ENCODE measurements around the gene DTNB.
"Not testable (repeated sequence)": the region's sequence is repeated elsewhere in the genome, so short reads cannot be mapped to it uniquely, and the experiment has no call there.

DTNB gene

GRCh38 chr2:25677877-25678276, 4.5 kb upstream of the DTNB start:
- no peak for DNase-seq

GRCh38 chr2:25674077-25674362, 643 bp upstream of the DTNB start:
- no peak for DNase-seq

DNA sequence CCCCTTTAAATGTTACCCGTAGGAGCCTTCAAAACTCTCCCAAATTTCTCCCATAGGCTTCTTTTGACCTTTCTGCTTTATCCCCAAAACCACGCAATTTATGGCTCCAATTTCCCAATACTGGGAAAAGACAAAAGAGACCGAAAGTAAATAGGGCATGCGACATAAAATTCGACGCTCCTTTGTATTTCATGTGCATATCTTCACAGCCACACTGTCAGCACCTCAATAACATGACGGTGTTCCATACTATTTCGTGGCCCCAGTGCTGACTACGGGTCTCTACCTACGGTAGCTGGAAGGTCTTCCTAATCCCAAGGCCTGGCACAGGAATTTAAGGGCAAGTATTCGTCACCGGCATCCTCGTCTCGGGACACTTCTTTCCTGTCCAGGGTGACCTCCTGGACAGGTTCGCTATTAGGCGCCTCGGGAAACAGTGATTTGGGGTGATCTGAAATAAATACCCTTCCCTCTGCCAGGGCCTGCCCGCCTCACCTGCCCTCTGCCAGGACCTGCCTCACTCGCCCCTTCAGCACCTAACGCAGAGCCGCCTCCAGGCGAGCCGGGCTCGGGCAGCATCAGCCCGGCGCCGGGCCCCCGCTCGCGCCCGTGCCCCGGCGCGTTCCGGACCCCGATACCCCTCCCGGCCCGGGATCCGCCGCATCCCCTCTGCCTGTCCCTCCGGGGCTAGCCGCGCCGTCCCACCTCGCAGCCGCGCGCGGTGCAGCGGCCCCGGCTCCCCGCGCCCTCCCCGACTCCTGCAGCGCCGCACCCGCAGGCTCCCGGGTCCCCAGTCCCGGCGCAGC, 680 bp downstream of the DTNB start:
- DNase-seq, result peak; percentile 48

DNA sequence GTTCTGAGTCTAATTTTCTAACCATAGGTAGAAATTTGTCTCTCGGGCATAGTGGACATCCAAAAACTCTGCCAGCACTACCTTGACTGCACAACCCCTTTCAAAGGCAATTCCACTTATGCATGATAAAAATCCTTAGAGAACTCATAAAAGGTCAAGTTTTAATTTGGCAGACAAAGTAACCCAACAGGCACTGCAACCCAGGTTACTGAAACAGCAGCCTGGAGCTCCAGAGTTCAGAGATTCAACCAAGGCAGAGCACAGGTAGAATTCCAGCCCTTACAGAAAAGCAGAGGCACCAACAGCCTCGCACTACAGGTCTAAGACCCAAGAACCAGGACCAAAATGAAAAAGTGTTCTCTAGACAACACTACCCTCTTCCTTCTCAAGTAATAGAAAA, 1.8 kb downstream of the DTNB start:
- DNase-seq, result no peak

DNA sequence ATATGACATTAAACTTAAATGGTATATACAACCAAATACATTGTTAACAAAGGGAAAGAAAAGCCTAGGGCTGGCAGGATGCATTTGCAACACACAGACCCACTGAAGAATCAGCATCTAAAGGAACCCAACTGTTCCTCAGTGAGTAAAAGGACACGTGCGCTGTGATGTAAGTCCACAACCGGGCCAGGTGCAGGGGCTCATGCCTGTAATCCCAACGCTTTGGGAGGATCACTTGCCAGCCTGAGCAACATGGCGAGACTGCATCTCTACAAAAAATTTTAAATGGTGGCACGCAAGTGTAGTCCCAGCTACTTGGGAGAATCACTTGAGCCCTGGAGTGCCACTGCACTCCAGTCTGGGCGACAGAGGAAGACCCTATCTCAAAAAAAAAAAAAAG, 3.9 kb downstream of the DTNB start:
- no peak for DNase-seq

DNA sequence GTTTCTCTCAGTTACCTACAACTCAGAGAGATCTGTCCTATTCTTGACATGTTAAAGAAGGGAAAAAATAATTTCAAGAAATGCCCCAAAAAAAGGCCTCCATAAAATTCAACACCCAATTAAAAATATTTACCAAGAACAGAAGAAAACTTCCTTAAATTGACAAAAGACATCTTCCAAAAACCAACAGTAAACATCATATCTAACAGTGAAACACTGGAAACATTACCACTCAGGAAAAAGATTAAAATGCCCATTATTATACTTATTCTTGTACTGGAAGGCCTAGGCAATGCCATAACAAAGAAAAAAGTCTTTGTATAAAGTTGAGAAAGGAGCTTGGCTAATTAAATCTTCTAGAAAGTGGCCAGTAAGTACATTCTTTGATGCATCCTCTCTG, 7.2 kb downstream of the DTNB start:
- no peak for DNase-seq

DNA sequence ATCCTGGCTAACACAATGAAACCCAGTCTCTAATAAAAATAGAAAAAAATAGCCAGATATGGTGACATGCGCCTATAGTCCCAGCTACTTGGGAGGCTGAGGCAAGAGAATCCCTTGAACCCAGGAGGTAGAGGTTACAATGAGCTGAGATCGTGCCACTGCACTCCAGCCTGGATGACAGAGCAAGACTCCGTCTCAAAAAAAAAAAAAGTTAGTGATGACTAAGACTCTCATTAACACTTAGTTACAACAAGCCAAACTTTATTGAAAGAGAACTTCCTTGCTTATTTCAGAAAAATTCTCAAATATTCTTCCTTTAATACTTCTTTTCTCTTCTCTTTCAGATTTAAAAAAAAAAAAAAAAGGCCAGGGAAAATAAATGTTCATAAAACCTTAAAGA, 7.9 kb downstream of the DTNB start:
- DNase-seq, result not testable (repeated sequence)

DNA sequence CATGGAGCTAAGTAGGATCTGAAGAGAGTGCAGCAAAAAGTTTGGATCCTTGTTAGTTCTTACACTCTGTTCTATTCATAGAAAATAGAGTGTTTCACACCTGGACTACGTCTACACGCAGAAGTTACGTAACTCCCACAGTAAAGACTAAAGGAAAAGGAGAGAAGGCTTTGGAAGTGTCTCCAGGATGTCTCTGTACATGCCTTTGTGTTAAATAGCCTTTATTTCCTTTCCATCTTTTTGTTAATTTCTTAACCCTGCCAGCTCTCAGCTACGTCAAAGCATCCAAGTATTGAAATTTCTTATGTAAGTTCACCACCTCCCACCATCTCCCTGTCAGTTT, 8.4 kb downstream of the DTNB start:
- no peak for DNase-seq

DNA sequence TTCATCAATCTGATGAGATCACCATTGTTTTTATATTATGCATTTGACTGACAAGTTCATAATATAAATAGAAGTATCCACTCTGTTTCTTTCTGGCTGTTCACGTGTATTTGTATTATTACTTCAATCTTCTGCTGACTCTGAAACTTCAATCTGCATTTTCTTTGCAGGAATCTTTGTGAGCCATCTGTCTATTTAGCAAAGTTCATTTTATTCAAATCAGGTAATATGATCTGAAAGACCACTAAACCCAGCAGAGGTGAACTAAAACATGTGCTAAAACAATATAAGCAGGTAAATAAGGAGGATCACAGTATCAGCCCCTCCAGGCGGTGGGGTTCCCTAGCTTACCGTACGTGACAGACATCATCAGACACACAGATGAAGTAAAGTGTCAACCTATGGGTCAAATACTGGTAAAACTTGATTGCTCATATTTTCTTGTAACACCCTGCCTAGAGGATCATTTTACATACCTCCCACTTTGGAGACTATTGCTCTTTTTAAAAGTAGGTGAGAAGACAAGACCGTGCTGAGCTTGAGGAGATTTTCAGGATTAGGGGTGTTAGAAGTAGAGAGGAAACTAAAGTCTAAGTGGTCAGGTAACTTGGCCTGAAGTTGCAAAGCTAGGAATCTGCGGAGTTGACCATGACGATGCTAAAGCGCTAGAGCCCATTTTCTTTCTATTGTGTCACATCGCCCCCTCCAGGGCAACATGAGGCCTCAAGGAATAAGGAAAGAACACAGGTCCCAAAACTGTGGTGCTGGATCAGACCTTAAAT, 9.0 kb downstream of the DTNB start:
- DNase-seq, result no peak

DNA sequence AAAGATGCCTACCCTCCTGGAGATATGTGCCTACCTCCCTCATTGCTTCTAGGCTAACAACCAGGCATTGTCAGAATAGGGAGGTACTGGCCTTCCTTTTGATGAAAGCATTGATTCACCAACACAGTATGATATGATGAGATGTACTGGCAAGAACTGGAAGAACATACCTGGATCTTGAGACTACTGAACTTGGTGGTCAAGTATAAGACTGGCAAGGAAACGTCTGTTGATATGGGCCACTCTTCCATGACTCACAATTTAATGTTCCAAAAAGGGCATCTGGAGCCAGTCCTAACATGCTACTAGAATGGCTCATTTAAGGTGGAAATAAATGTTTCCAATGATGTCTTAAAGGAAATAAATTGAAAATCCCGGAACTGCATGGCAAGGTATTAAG, 18.1 kb downstream of the DTNB start:
- DNase-seq, result no peak

DNA sequence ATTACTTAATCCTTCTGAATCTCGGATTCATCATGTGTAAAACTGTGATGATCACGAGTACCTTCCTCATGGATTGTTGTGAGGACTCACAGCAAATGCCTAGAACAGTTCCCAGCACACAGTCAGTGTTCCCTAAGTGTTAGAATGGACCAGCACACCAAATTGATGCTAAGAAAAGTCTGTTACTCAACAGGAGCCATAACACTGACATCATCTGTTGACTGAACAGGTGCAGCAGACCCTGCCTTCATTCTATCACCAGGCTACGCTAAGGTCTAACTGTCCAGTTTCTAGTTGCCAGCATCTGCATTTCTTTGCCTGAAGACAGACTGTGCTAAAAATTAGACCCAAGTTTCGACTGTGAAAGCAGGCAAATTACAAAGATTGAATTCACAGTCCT, 18.6 kb downstream of the DTNB start:
- DNase-seq, result no peak

GRCh38 chr2:25651782-25652455, 21.5 kb downstream of the DTNB start:
- DNase-seq, result no peak

DNA sequence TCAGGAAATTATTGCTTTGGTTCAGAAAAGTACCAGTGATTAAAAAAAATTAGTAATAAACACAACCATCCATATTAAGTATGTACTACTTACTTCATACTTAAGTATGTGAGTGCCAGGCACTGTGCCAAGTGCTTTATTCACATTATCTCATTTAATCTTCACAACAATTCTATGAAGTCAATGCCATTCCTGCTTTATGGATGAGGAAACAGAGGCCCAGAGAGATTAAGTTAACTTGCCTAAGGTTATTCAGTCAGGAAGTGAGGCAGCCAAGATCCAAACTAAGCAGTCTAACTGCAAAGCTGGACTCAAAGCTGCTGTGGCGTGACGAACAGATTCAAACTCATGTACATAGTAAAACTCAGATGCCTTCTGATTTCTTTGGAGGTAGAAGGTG, 22.3 kb downstream of the DTNB start:
- DNase-seq, result no peak

DNA sequence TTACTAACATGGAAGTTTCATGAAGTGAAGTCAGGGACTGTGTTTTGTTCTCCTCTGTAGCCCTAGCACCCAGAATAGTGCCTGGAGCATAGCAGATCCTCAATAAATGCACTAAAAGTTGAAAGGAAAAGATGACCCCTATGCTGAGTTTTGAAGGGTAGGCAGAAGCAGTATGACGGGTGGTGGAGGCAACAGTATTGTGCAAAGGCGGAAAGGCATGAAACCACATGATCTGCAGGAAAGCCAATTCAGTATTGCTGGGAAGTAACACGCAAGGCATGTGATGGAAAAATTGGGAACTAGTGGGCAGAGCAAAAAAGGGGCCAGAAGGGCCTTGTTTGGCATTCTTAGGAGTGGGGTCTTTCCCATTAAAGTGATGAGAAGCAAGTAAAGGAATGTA, 23.1 kb downstream of the DTNB start:
- no peak for DNase-seq

- no peak for DNase-seq
Measured at GRCh38 chr2:25649786-25650185, 23.6 kb downstream of the DTNB start.

GRCh38 chr2:25642298-25642697, 31.1 kb downstream of the DTNB start:
- DNase-seq, result no peak

DNA sequence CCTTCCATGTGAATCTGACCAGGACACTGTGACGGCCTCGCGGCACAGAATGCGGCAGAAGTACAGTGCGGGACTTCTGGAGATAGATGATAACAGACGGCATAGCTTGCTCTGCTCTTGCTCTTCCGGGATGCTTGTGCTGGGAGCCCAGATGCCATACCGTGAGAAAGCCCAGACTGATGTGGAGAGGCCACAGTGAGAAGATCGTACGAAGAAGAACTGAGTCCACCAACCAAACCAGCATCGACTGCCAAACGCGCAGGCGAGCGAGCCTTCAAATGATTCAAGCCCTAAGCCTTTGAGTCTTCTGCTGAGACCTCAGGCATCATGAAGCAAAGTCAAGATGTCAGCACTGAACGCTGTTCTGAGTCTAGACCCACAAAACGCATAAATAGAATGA, 33.7 kb downstream of the DTNB start:
- DNase-seq, result no peak

GRCh38 chr2:25639131-25639530, 34.2 kb downstream of the DTNB start:
- DNase-seq, result no peak

DNA sequence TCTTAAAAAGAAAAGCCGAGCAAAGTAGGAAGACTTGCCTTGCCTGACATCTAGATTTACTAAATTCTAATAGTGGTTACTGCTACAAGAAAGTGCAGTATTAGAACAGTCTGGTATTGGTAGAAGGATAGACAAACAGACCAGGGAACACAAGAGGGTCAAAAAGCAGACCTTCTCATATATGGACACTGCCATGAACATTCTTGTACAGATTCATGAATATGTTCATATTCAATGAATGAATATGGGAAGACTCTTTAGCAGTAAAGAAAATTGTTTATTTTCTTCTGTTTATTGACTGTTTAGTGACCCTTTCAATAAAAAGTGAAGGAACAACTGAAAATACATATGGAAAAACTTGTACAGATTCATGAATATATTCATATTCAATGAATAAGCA, 37.6 kb downstream of the DTNB start:
- DNase-seq, result no peak

- not testable (repeated sequence) for DNase-seq
Measured at GRCh38 chr2:25633801-25634200, 39.6 kb downstream of the DTNB start.

DNA sequence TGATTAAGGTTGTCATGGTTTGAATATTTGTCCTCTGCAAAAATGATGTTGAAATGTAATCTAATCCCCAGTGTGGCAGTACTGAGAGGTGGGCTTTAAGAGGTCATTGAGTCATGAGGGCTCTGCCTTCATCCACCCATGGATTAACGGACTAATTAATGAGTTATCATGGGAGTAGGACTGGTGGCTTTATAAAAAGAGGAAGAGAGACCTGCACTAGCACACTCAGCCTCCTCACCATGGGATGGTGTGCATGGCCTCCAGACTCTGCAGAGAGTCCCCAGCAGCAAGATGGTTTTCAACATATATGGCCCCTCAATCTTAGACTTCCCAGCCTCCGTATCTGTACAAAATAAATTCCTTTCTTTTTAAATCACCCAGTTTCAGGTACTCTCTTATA, 41.0 kb downstream of the DTNB start:
- DNase-seq, result no peak

- DNase-seq, result no peak
Measured at GRCh38 chr2:25624635-25625034, 48.7 kb downstream of the DTNB start.

DNA sequence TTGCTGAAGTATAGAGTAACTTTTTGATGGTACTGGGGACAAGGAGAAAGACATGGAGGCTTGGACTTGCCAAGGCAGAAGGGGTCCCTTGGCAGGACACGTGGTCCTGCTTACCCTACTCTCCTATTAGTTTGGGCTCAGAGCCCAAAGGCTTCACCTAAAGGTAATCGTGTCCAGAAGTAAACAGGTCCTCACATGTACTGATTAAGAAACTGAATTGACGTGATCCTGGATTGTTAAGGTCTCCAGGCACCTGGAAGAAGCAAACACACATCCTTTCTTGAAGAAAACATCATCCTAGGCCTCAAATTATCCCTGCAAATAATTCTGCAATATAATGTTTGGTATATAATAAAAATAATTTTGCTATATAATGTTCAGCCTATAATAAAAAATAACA, 50.0 kb downstream of the DTNB start:
- DNase-seq, result no peak

GRCh38 chr2:25620711-25621110, 52.7 kb downstream of the DTNB start:
- DNase-seq, result no peak

All from NCI-H1694 (cell line).